Transverse colon (tissue), 3 donors: Measurements from ENCODE around the gene RGS10.

Source experiments
- POLR2A ChIP-seq: fragments of 450-650 bp; IDR thresholded peaks from one replicate; pipeline ENCODE4 v1.6.1; 2016; ENCODE audit warnings: antibody characterized with exemption, mild to moderate bottlenecking, moderate library complexity
- TF ChIP-seq, protein P1 (sequence below), 5 experiments: fragments of 200-600 bp in 3 of 5; fragments of 450-650 bp in 2 of 5; sonication (generic) in 3 of 5; IDR thresholded peaks; 1 replicate in 2 of 5; 2 replicates in 3 of 5; pipeline ENCODE4 v1.5.1; 2016 to 2017; ENCODE audit warnings: antibody characterized with exemption in 5 of 5, inconsistent platforms in 3 of 5, mild to moderate bottlenecking in 2 of 5, moderate library complexity in 1 of 5

DNA sequence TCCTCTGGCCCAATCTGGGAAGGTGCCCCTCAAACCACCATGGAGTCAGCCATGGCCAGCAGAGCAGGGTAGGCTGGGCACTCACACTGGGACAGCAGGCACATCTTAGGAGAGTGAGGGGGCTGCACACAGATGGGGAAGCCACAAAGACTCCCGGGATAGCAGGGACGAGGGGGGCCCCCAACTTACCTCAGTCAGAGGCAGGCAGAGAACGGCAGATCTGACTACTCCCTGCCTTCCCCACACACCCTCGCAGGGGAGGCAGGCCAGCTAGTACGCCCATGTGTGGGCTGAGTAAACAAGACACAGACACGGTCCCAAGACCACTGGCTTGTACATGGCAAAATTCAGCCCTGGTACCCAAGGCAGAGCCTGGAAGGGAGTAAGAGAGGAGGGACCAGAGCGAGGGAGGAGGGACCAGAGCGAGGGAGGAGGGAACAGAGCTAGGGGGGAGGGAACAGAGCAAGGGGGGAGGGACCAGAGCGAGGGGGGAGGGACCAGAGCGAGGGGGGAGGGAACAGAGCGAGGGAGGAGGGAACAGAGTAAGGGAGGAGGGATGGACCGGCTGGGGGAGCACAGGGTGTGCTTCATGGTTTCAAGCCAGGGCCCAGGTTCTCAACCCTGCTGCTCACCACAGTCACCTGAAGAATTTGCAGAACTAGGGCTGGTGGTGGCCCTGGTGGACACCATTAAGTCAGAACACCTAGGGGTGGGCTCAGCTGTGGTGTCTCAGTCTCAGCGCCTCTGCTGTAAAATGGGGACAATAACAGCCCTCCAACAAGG is 73.8 kb downstream of the RGS10 start:
- TF ChIP-seq, protein P1, sequence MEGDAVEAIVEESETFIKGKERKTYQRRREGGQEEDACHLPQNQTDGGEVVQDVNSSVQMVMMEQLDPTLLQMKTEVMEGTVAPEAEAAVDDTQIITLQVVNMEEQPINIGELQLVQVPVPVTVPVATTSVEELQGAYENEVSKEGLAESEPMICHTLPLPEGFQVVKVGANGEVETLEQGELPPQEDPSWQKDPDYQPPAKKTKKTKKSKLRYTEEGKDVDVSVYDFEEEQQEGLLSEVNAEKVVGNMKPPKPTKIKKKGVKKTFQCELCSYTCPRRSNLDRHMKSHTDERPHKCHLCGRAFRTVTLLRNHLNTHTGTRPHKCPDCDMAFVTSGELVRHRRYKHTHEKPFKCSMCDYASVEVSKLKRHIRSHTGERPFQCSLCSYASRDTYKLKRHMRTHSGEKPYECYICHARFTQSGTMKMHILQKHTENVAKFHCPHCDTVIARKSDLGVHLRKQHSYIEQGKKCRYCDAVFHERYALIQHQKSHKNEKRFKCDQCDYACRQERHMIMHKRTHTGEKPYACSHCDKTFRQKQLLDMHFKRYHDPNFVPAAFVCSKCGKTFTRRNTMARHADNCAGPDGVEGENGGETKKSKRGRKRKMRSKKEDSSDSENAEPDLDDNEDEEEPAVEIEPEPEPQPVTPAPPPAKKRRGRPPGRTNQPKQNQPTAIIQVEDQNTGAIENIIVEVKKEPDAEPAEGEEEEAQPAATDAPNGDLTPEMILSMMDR (IDR thresholded peaks at IDR 0.05) = no peak
- no peak for TF ChIP-seq POLR2A
